Panc1 (cell line): ENCODE results near the gene CD37. TPM values are rescaled to one million over a fixed set of nuclear protein-coding genes. Genes with fewer than 3 reads are reported as not detected.

ENCODE experiments used
- ATAC-seq: fragments of 200-7000 bp; cut with Tn5 transposase; 2 replicates; pipeline ENCODE4 v1.9.1; 2020; ENCODE audit warnings: mild to moderate bottlenecking, moderate library complexity
- BruUV-seq: library from RNA; stranded (reverse); fragments of 400-500 nt; replicated peaks from 2 replicates; lab custom pipeline; 2021; lab: Mats Ljungman, UMichigan
- CTCF ChIA-PET: fragments of 300-600 bp; sonication (Branson Sonifier 250); formaldehyde crosslinking; loops from one replicate; lab custom pipeline; 2022; ENCODE audit warnings: antibody characterized with exemption; lab: Charles Lee
- POLR2A ChIA-PET: fragments of 300-600 bp; sonication (Branson Sonifier 250); formaldehyde crosslinking; loops from one replicate; lab custom pipeline; 2022; ENCODE audit warnings: antibody characterized with exemption; lab: Charles Lee
- DNase-seq: peaks from one replicate; pipeline ENCODE4 v3.0.0-alpha.2; 2010; ENCODE audit warnings: low read depth, low spot score
- H3K27ac ChIP-seq: 2 replicates; pipeline ENCODE4 v1.5.1; 2011; ENCODE audit warnings: mild to moderate bottlenecking, low read length, inconsistent platforms
- H3K27me3 ChIP-seq: fragments of 200-500 bp; sonication (Bioruptor generic); 2 replicates; pipeline ENCODE4 v1.6.0; 2014; ENCODE audit warnings: low read length, inconsistent platforms; ENCODE audit not compliant: control insufficient read depth, insufficient read depth
- H3K36me3 ChIP-seq: fragments of 200-500 bp; sonication (Bioruptor generic); 2 replicates; pipeline ENCODE4 v1.5.1; 2014; ENCODE audit warnings: inconsistent platforms, mild to moderate bottlenecking, low read length, moderate library complexity; ENCODE audit not compliant: control insufficient read depth, insufficient read depth
- H3K4me1 ChIP-seq: 2 replicates; pipeline ENCODE4 v1.5.1; 2011; ENCODE audit warnings: inconsistent platforms, mild to moderate bottlenecking, low read length, moderate library complexity; ENCODE audit not compliant: control insufficient read depth, insufficient read depth
- H3K4me3 ChIP-seq, 2 experiments: 2 replicates each; pipeline ENCODE4 v1.5.1; 2011 to 2012; ENCODE audit warnings: low read depth in 2 of 2, low read length in 2 of 2, mild to moderate bottlenecking in 2 of 2, inconsistent platforms in 1 of 2, moderate library complexity in 1 of 2
- H3K9me3 ChIP-seq: fragments of 200-500 bp; sonication (Bioruptor generic); 2 replicates; pipeline ENCODE4 v1.5.1; 2014; ENCODE audit warnings: low read depth, mild to moderate bottlenecking, inconsistent platforms, low read length, moderate library complexity; ENCODE audit not compliant: control insufficient read depth, insufficient read depth
- CTCF ChIP-seq: fragments of 450-650 bp; IDR thresholded peaks from 2 replicates; pipeline ENCODE4 v1.5.1; 2017; ENCODE audit warnings: mild to moderate bottlenecking
- POLR2AphosphoS5 ChIP-seq: IDR thresholded peaks from 2 replicates; pipeline ENCODE4 v1.6.1; 2012; ENCODE audit warnings: mild to moderate bottlenecking, low read depth, low read length, moderate library complexity
- REST ChIP-seq, 2 experiments: IDR thresholded peaks; 2 replicates each; pipeline ENCODE4 v1.6.1; 2011 to 2012; ENCODE audit warnings: low read depth in 2 of 2, control low read depth in 1 of 2, low read length in 1 of 2, mild to moderate bottlenecking in 1 of 2, moderate library complexity in 1 of 2; ENCODE audit not compliant: insufficient read depth in 1 of 2
- SIN3A ChIP-seq: IDR thresholded peaks from 2 replicates; pipeline ENCODE4 v1.6.1; 2012; ENCODE audit warnings: low read depth, mild to moderate bottlenecking, low read length, moderate library complexity, borderline replicate concordance; ENCODE audit not compliant: insufficient read depth
- TCF7L2 ChIP-seq: IDR thresholded peaks from 2 replicates; pipeline ENCODE4 v1.6.1; 2011; ENCODE audit warnings: mild to moderate bottlenecking, low read depth, low read length, inconsistent platforms
- in situ Hi-C: cut with HindIII; loops from 2 replicates; pipeline ENCODE4 v1.10.0; 2016; ENCODE audit warnings: low sequenced_read_pairs, low pct_unique_long_range_greater_than_20kb
- intact Hi-C: fragments of 100-400 bp; cut with micrococcal nuclease; formaldehyde crosslinking; loops from one replicate; pipeline ENCODE4 v1.10.0; 2022; ENCODE audit not compliant: unreplicated experiment
- total RNA-seq: library from RNA; stranded (reverse); gene quantifications from one replicate; pipeline ENCODE4 v1.2.1, GENCODE V29; 2021; ENCODE audit not compliant: unreplicated experiment

Gene CD37
- total RNA-seq, 1 experiment from 2014 or later: 0.33 TPM

GRCh38 chr19:49356382-49356781 lies 21.2 kb downstream of the CD37 start:
- in situ Hi-C loops: no loop called here
- peaks cover 3% of the 10 kb centered on the region; the same call in 1 of the 2 replicates for H3K36me3 ChIP-seq

GRCh38 chr19:49357186-49357585 lies 22.0 kb downstream of the CD37 start:
- POLR2A ChIA-PET: no interaction called here

More at GRCh38 chr19:49356382-49356781, 21.2 kb downstream of the CD37 start:
- intact Hi-C loops: no loop called here
- no peak for TF ChIP-seq POLR2AphosphoS5
- no peak for TF ChIP-seq SIN3A
- no peak for TF ChIP-seq REST (IDR thresholded peaks at IDR 0.05; ENCODE audit: insufficient read depth in 1 of 2, low read depth in 2 of 2, low read length in 1 of 2)
- no peak for TF ChIP-seq CTCF
- TF ChIP-seq TCF7L2: no peak
- no peak overlapping the region for H3K4me3 ChIP-seq
- H3K4me1 ChIP-seq: no peaks in the 10 kb centered on the region; the same call in 1 of the 2 replicates
- no peak for ATAC-seq
- ChIA-PET POLR2A (no interaction called here), CTCF (no interaction called here)
- DNase-seq: no peak
- H3K27me3 ChIP-seq: no peaks in the 10 kb centered on the region
- no TSS peak for BruUV-seq
- no peak overlapping the region for H3K27ac ChIP-seq
- H3K9me3 ChIP-seq: no peaks in the 10 kb centered on the region

More at GRCh38 chr19:49357186-49357585, 22.0 kb downstream of the CD37 start:
- Histone ChIP-seq H3K27ac (no peak overlapping the region), H3K27me3 (no peaks in the 10 kb centered on the region), H3K4me3 (no peak overlapping the region), H3K36me3 (peaks cover 3% of the 10 kb centered on the region; the same call in 1 of the 2 replicates), H3K4me1 (no peaks in the 10 kb centered on the region; the same call in 1 of the 2 replicates), H3K9me3 (no peaks in the 10 kb centered on the region)
- DNase-seq: no peak
- no peak for TF ChIP-seq POLR2AphosphoS5
- TF ChIP-seq SIN3A: no peak
- no peak for TF ChIP-seq CTCF
- no peak for TF ChIP-seq REST (IDR thresholded peaks at IDR 0.05; ENCODE audit: insufficient read depth in 1 of 2, low read depth in 2 of 2, low read length in 1 of 2)
- no peak for TF ChIP-seq TCF7L2
- CTCF ChIA-PET: no interaction called here
- in situ Hi-C loops (no loop called here), intact Hi-C loops (no loop called here)
- ATAC-seq: no peak
- no TSS peak for BruUV-seq
